BLaER1 treated with 17β-estradiol and CSF1 and Interleukin-3, amounts not matched to agents 10 nM and 100 nM (cell line): ENCODE data around the gene ZNF530.

ENCODE experiments used
- H3K27ac ChIP-seq, 11 experiments: shearing (Covaris generic); formaldehyde crosslinking; 2 replicates each; pipeline ENCODE4 v1.8.1; 2022
- H3K27me3 ChIP-seq, 11 experiments: shearing (Covaris generic); formaldehyde crosslinking; 2 replicates each; pipeline ENCODE4 v1.8.1; 2022
- H3K36me3 ChIP-seq, 11 experiments: shearing (Covaris generic); formaldehyde crosslinking; 2 replicates each; pipeline ENCODE4 v1.8.1; 2022
- H3K4me1 ChIP-seq, 10 experiments: shearing (Covaris generic); formaldehyde crosslinking; 2 replicates each; pipeline ENCODE4 v1.8.1; 2022
- H3K4me2 ChIP-seq, 11 experiments: shearing (Covaris generic); formaldehyde crosslinking; 2 replicates each; pipeline ENCODE4 v1.8.1; 2022
- H3K4me3 ChIP-seq, 10 experiments: shearing (Covaris generic); formaldehyde crosslinking; 2 replicates each; pipeline ENCODE4 v1.8.1; 2022
- H3K9ac ChIP-seq, 11 experiments: shearing (Covaris generic); formaldehyde crosslinking; 2 replicates each; pipeline ENCODE4 v1.8.1; 2022
- H3K9me3 ChIP-seq, 11 experiments: shearing (Covaris generic); formaldehyde crosslinking; replicated peaks in 1 of 11; 2 replicates each; pipeline ENCODE4 v1.8.1; 2022
- H4K20me1 ChIP-seq, 11 experiments: shearing (Covaris generic); formaldehyde crosslinking; 2 replicates each; pipeline ENCODE4 v1.8.1; 2022
- Cebpa-rat ChIP-seq, 11 experiments: shearing (Covaris generic); IDR thresholded peaks; 2 replicates each; pipeline ENCODE4 v1.8.1; 2022

Gene ZNF530

GRCh38 chr19:57599761-57600383, at the start of gene ZNF530:
Gene ZNF530, plus strand, starts transcription at chr19:57599885. Its CDS starts 4,461 bp downstream, at chr19:57604346.
- H3K9me3 ChIP-seq, result peaks cover 8 to 35% (median 20%) of the 10 kb centered on the region in 11 experiments; a peak in 21 of 22 replicates
- H4K20me1 ChIP-seq, result no peaks in the 10 kb centered on the region
- peaks cover 9 to 19% (median 12%) of the 10 kb centered on the region in 10 experiments for H3K4me1 ChIP-seq
- H3K27ac ChIP-seq, result peak within 1 kb of the TSS; percentile 13 to 76 (median 70); a peak in 21 of 22 replicates
- peak within 1 kb of the TSS; percentile 74 to 95 (median 88) for H3K4me3 ChIP-seq
- TF ChIP-seq Cebpa-rat (IDR thresholded peaks at IDR 0.05), result no peak
- peak within 1 kb of the TSS; percentile 74 to 88 (median 83) for H3K9ac ChIP-seq
- peaks cover 18 to 39% (median 35%) of the 10 kb centered on the region in 11 experiments for H3K36me3 ChIP-seq
- peak within 1 kb of the TSS; percentile 94 to 100 (median 97) for H3K4me2 ChIP-seq
- no peaks in the 10 kb centered on the region for H3K27me3 ChIP-seq

GRCh38 chr19:57552432-57552831, 47.3 kb upstream of the ZNF530 start:
- H3K4me1 ChIP-seq, result no peaks in the 10 kb centered on the region; a peak in 1 of 20 replicates
- H3K4me3 ChIP-seq, result no peak overlapping the region
- H3K9me3 ChIP-seq, result peaks cover 46 to 96% (median 80%) of the 10 kb centered on the region in 11 experiments
- H3K27me3 ChIP-seq, result no peaks in the 10 kb centered on the region
- H3K27ac ChIP-seq, result no peak overlapping the region
- TF ChIP-seq Cebpa-rat (IDR thresholded peaks at IDR 0.05), result no peak
- no peak overlapping the region for H3K9ac ChIP-seq
- H3K36me3 ChIP-seq, result peaks cover 91 to 100% (median 97%) of the 10 kb centered on the region in 11 experiments
- H4K20me1 ChIP-seq, result peaks cover 0 to 5% (median 0%) of the 10 kb centered on the region in 11 experiments; a peak in 6 of 22 replicates
- H3K4me2 ChIP-seq, result no peak overlapping the region

- Histone ChIP-seq H3K27me3 (no peaks in the 10 kb centered on the region), H3K4me3 (peak overlapping the region in 2 of 10 experiments; percentile 98 to 100; a peak in 2 of 20 replicates), H4K20me1 (peaks cover 0 to 18% (median 7%) of the 10 kb centered on the region in 11 experiments; a peak in 8 of 22 replicates), H3K9ac (peak overlapping the region in 8 of 11 experiments; percentile 87 to 96 (median 92); a peak in 9 of 22 replicates), H3K9me3 (peaks cover 44 to 74% (median 65%) of the 10 kb centered on the region in 11 experiments), H3K27ac (no peak overlapping the region), H3K4me2 (peak overlapping the region; percentile 82 to 97 (median 92); a peak in 21 of 22 replicates), H3K36me3 (peaks cover 39 to 55% (median 44%) of the 10 kb centered on the region in 11 experiments), H3K4me1 (peaks cover 12 to 20% (median 15%) of the 10 kb centered on the region in 10 experiments)
- no peak for TF ChIP-seq Cebpa-rat (IDR thresholded peaks at IDR 0.05)
These were observed 42.0 kb upstream of the ZNF530 start for GRCh38 chr19:57557659-57558058.

GRCh38 chr19:57558525-57558924, 41.2 kb upstream of the ZNF530 start:
- Histone ChIP-seq H3K9me3 (peaks cover 46 to 74% (median 65%) of the 10 kb centered on the region in 11 experiments), H3K4me3 (peak overlapping the region; percentile 77 to 100 (median 94)), H3K9ac (peak overlapping the region; percentile 87 to 96 (median 92)), H3K27me3 (no peaks in the 10 kb centered on the region), H4K20me1 (peaks cover 0 to 18% (median 7%) of the 10 kb centered on the region in 11 experiments; a peak in 8 of 22 replicates), H3K4me1 (peaks cover 12 to 20% (median 15%) of the 10 kb centered on the region in 10 experiments), H3K4me2 (peak overlapping the region; percentile 82 to 97 (median 92)), H3K27ac (peak overlapping the region in 10 of 11 experiments; percentile 66 to 93 (median 88); a peak in 20 of 22 replicates), H3K36me3 (peaks cover 30 to 46% (median 36%) of the 10 kb centered on the region in 11 experiments)
- TF ChIP-seq Cebpa-rat (IDR thresholded peaks at IDR 0.05), result no peak

- Histone ChIP-seq H3K9me3 (peaks cover 48 to 74% (median 65%) of the 10 kb centered on the region in 11 experiments), H3K27ac (peak overlapping the region; percentile 66 to 93 (median 88)), H3K27me3 (no peaks in the 10 kb centered on the region), H4K20me1 (peaks cover 0 to 18% (median 7%) of the 10 kb centered on the region in 11 experiments; a peak in 8 of 22 replicates), H3K9ac (peak overlapping the region; percentile 87 to 96 (median 92)), H3K36me3 (peaks cover 25 to 41% (median 31%) of the 10 kb centered on the region in 11 experiments), H3K4me2 (peak overlapping the region; percentile 82 to 97 (median 92)), H3K4me3 (peak overlapping the region; percentile 77 to 100 (median 94)), H3K4me1 (peaks cover 12 to 20% (median 15%) of the 10 kb centered on the region in 10 experiments)
- TF ChIP-seq Cebpa-rat (IDR thresholded peaks at IDR 0.05), result no peak
These were observed 40.7 kb upstream of the ZNF530 start for GRCh38 chr19:57559008-57559403.

GRCh38 chr19:57559404-57560025, 40.2 kb upstream of the ZNF530 start, which contains the start of gene ZNF550:
Gene ZNF550, minus strand, starts transcription at chr19:57559863. Its CDS starts 181 bp downstream, at chr19:57559682.
- H3K4me3 ChIP-seq, result peak within 1 kb of the TSS; percentile 77 to 100 (median 94)
- peaks cover 12 to 20% (median 15%) of the 10 kb centered on the region in 10 experiments for H3K4me1 ChIP-seq
- peak within 1 kb of the TSS; percentile 82 to 97 (median 92) for H3K4me2 ChIP-seq
- TF ChIP-seq Cebpa-rat (IDR thresholded peaks at IDR 0.05), result no peak
- peak within 1 kb of the TSS; percentile 87 to 96 (median 92) for H3K9ac ChIP-seq
- peaks cover 48 to 74% (median 65%) of the 10 kb centered on the region in 11 experiments for H3K9me3 ChIP-seq
- H3K27me3 ChIP-seq, result no peaks in the 10 kb centered on the region
- peak within 1 kb of the TSS; percentile 66 to 93 (median 88) for H3K27ac ChIP-seq
- peaks cover 20 to 36% (median 26%) of the 10 kb centered on the region in 11 experiments for H3K36me3 ChIP-seq
- H4K20me1 ChIP-seq, result peaks cover 0 to 18% (median 7%) of the 10 kb centered on the region in 11 experiments; a peak in 8 of 22 replicates

GRCh38 chr19:57560049-57560491, 39.6 kb upstream of the ZNF530 start:
- H3K9ac ChIP-seq, result peak overlapping the region in 7 of 11 experiments; percentile 89 to 96 (median 93); a peak in 10 of 22 replicates
- peaks cover 52 to 74% (median 65%) of the 10 kb centered on the region in 11 experiments for H3K9me3 ChIP-seq
- peaks cover 0 to 18% (median 7%) of the 10 kb centered on the region in 11 experiments; a peak in 8 of 22 replicates for H4K20me1 ChIP-seq
- H3K4me1 ChIP-seq, result peaks cover 12 to 20% (median 15%) of the 10 kb centered on the region in 10 experiments
- peak overlapping the region in 5 of 11 experiments; percentile 86 to 93 (median 88); a peak in 4 of 22 replicates for H3K27ac ChIP-seq
- TF ChIP-seq Cebpa-rat (IDR thresholded peaks at IDR 0.05), result no peak
- H3K36me3 ChIP-seq, result peaks cover 15 to 31% (median 20%) of the 10 kb centered on the region in 11 experiments
- peak overlapping the region; percentile 77 to 100 (median 94); a peak in 19 of 20 replicates for H3K4me3 ChIP-seq
- peak overlapping the region; percentile 28 to 97 (median 91); a peak in 20 of 22 replicates for H3K4me2 ChIP-seq
- H3K27me3 ChIP-seq, result no peaks in the 10 kb centered on the region

GRCh38 chr19:57563547-57563946, 36.1 kb upstream of the ZNF530 start:
- Histone ChIP-seq H3K9me3 (peaks cover 87 to 88% (median 87%) of the 10 kb centered on the region in 11 experiments), H3K36me3 (peaks cover 0 to 15% (median 4%) of the 10 kb centered on the region in 11 experiments; a peak in 7 of 22 replicates), H3K9ac (no peak overlapping the region), H3K4me2 (no peak overlapping the region), H3K27me3 (no peaks in the 10 kb centered on the region), H3K4me1 (peaks cover 3 to 10% (median 6%) of the 10 kb centered on the region in 10 experiments), H3K27ac (no peak overlapping the region), H4K20me1 (peaks cover 0 to 4% (median 0%) of the 10 kb centered on the region in 11 experiments; a peak in 2 of 22 replicates), H3K4me3 (peak overlapping the region in 1 of 10 experiments; percentile 14; a peak in 2 of 20 replicates)
- no peak for TF ChIP-seq Cebpa-rat (IDR thresholded peaks at IDR 0.05)
